Fibroblast of lung (primary cell): ENCODE results near the gene SEMA3B.

Experiments used
- CTCF ChIP-seq, 2 donors: IDR thresholded peaks in 1 of 2; conservative IDR thresholded peaks in 1 of 2; 1 replicate in 1 of 2; 2 replicates in 1 of 2; pipeline ENCODE4 v1.5.1; 2011 to 2012; ENCODE audit warnings: low read length in 2 of 2, control low read depth in 1 of 2, inconsistent platforms in 1 of 2, low read depth in 1 of 2, mild to moderate bottlenecking in 1 of 2
- EZH2 ChIP-seq: IDR thresholded peaks from 2 replicates; pipeline ENCODE4 v1.5.1; 2012; ENCODE audit warnings: low read length, control low read depth, mild to moderate bottlenecking; ENCODE audit errors: missing control alignments

GRCh38 chr3:50238549-50239026 is 30.4 kb upstream of the SEMA3B start:
- TF ChIP-seq CTCF (conservative IDR thresholded peaks at IDR 0.05 in 1 of 2, IDR thresholded peaks at IDR 0.05 in 1 of 2; ENCODE audit: low read depth in 1 of 2, low read length in 2 of 2) (no peak), EZH2 (no peak)
